ENCODE data around the gene NDUFAF5.

GRCh38 chr20:13794667-13795066, 9.8 kb downstream of the NDUFAF5 start:
- TF ChIP-seq CTCF (IDR thresholded peaks at IDR 0.05 in 4 of 5, conservative IDR thresholded peaks at IDR 0.05 in 1 of 5) (no peak), POLR2A (IDR thresholded peaks at IDR 0.05) (no peak)

Data from gastrocnemius medialis (tissue), 4 donors.